Measurements from ENCODE around the gene DCAF16.
"Not testable (repeated sequence)": the region's sequence is repeated elsewhere in the genome, so short reads cannot be mapped to it uniquely, and the experiment has no call there.

The DCAF16 gene

GRCh38 chr4:17810260-17811077, at the start of gene DCAF16, which contains the start of gene NCAPG:
TSS of gene DCAF16 (minus strand) at chr4:17810757. CDS start at chr4:17804141, 6,616 bp downstream.
TSS of gene NCAPG (plus strand) at chr4:17810979. CDS start at chr4:17811078, 99 bp downstream.
- peak; percentile 99 for DNase-seq (ENCODE audit: low read depth)

- no peak for DNase-seq (ENCODE audit: low read depth)
These were observed 49.3 kb upstream of the DCAF16 start for GRCh38 chr4:17859793-17860406.

DNA sequence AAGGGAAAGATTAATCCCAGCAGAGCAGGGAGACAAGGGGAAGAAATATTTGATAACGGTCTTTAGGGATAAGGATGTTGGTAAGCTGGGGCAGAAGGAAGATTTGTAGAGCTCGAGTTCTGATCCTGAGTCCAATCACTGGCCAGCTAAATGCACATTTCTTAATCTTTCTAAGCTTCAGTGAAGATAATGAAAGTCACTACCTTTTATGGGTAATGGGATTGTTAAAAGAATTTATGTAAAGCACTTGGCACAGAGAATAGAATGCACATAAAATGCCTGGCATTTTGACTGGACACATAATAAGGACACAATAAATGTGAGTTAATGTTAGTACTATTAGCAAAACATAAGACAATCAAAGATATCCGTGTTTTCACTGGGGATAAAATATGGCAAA, 43.5 kb upstream of the DCAF16 start:
- no peak for DNase-seq (ENCODE audit: low read depth)

- DNase-seq (ENCODE audit: low read depth), result no peak
These were observed 41.4 kb upstream of the DCAF16 start for GRCh38 chr4:17851959-17852358.

DNA sequence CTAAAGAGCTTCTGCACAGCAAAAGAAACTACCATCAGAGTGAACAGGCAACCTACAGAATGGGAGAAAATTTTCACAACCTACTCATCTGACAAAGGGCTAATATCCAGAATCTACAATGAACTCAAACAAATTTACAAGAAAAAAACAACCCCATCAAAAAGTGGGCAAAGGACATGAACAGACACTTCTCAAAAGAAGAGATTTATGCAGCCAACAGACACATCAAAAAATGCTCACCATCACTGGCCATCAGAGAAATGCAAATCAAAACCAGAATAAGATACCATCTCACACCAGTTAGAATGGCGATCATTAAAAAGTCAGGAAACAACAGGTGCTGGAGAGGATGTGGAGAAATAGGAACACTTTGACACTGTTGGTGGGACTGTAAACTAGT, 39.7 kb upstream of the DCAF16 start:
- not testable (repeated sequence) for DNase-seq (ENCODE audit: low read depth)

- DNase-seq (ENCODE audit: low read depth), result no peak
These were observed 35.7 kb upstream of the DCAF16 start for GRCh38 chr4:17846266-17846665.

DNA sequence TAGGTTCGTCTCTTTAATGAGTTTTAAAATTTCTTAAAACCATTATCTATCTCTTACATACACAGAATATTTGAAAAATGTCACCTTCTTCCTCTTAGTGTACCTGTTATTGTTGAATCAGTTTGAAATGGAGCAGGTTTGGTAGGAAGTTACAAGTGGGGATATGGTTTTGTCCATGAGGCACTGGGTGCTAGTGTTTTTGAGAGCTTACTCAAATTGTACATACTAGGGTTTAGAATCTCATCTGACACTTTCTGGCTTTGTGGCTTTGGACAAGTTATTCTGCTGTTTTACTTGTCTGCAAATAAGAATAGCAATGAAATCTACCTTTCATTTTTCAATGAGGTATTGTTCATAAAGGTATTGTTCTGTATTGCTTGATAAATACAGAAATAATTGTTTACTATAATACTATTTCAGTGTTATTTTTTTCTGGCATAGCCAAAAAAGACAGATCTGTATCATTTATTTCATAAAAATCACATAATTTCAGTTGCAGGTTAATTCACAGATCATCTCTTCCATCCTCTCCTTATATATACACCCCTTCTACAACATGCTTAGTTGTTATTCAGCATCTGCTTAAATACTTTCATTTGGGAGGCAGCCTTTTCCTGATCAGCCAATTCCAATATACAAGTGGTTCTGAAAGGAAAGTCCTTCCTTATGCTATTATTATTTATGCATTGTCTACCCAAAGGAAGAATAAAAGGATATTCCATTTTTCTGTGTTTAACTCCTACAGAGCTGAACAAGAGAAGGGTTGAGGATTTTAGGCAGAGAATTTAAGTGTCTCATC, 13.5 kb upstream of the DCAF16 start:
- no peak for DNase-seq (ENCODE audit: low read depth)

DNA sequence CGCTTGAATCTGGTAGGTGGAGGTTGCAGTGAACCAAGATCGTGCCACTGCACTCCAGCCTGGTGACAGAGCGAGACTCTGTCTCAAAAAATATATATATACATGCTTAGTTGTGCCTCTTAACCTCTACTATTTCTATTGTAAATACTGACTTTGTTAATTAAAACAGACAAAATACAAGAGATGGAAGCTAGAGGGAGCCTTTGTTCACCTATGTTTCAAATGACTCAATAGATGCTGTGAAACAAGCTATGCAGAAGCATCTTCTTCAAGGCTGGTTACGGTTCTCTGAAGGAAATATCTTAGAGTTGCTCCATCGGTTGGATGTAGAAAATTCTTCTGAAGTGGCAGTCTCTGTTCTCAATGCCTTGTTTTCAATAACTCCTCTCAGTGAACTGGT, 6.5 kb upstream of the DCAF16 start:
- peak; percentile 81 for DNase-seq (ENCODE audit: low read depth)

DNA sequence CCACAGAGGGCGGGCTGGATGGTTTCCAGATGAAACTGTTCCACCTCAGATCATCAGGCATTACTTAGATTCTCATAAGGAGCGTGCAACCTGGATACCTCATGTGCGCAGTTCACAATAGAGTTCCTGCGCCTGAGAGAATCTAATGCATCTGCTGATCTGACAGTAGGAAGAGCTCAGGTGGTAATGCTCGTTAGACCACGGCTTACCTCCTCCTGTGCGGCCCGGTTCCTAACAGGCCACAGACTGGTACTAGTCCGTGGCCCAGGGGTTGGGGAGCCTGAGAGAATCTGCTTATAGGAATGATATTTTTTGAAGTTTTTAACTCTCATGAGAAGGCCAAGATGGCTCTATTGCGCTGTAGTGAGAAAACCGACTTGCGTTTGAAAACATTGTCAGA, 5.6 kb upstream of the DCAF16 start:
- no peak for DNase-seq (ENCODE audit: low read depth)

DNA sequence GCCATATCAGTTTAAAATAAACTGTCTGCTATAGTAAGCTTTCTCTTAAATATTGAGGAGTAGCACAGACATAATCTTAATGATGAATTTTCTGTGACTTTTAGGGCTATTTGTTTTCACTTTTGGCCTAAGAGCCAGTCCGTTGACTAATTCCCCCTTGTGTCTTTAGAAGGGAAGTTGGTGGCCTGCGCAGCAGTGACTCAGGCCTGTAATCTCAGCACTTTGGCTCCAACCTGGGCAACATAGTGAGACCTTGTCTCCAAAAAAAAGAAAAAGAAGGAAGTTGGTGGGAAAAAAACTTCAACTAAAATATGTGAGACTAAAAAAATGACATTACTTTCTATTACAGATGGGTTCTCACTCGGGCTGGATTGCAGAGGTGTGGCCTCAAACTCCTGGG, 3.6 kb upstream of the DCAF16 start:
- DNase-seq (ENCODE audit: low read depth), result peak; percentile 44

GRCh38 chr4:17812801-17813200, 2.2 kb upstream of the DCAF16 start:
- peak; percentile 4 for DNase-seq (ENCODE audit: low read depth)

DNA sequence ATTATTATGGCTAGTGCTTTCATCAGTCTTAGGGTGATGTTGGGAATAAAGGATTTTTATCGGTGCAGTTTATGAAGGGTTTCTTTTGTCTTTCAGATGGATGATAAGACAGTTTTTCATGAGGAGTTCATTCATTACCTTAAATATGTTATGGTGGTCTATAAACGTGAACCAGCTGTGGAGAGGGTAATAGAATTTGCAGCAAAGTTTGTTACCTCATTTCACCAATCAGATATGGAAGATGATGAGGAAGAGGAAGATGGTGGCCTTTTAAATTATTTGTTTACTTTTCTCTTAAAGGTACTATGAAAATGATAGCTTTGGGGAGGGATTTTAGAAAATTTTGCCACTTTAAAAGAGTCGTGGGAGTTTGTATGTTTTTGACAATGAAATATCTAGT, 1.6 kb upstream of the DCAF16 start:
- no peak for DNase-seq (ENCODE audit: low read depth)

DNA sequence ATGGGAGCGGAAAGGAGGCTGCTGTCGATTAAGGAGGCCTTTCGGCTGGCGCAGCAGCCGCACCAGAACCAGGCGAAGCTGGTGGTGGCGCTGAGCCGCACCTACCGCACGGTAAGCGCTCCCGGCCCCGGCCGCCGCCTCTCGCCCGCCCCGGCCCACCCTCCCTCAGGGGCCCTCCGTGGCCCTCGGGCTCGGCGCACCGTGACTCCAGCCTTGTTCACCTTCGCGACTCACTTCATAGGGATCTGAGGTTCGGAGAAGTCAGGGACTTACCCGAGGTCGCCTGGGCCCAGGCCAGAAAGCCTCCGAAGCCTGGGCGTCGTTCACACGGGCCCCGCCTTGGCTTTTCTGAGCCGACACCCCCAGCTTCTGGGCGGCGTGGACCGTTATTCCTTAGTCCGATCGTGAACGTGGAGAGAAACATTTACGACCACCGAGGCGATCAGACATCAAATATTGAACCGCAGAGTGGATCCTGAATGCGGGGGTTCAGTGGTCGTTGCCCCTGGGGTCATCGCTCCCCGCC, 584 bp upstream of the DCAF16 start:
- no peak for DNase-seq (ENCODE audit: low read depth)

GRCh38 chr4:17809667-17810066, 890 bp downstream of the DCAF16 start:
- no peak for DNase-seq (ENCODE audit: low read depth)

DNA sequence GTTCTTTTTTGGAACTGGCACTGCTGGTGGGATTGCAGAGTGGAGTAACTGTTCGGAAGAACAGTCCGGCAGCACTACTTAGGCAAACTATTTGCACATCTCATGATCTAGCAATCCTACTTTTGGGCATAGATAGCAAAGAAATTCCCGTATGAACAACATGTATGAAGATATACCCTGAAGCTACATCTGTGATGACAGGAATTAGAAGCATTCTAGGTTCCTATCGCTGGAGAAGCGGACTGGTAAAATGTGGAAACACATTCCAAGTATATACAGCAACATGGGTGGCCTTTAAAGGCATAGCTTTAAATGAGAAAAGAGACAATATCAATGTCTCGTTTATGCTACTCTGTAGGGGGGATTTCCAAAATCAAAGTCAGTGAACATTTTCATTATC, 3.1 kb downstream of the DCAF16 start:
- DNase-seq (ENCODE audit: low read depth), result peak; percentile 33

GRCh38 chr4:17805580-17806155, 4.9 kb downstream of the DCAF16 start:
- no peak for DNase-seq (ENCODE audit: low read depth)

- DNase-seq (ENCODE audit: low read depth), result no peak
These were observed 12.7 kb downstream of the DCAF16 start for GRCh38 chr4:17797808-17798207.

- no peak for DNase-seq (ENCODE audit: low read depth)
These were observed 15.8 kb downstream of the DCAF16 start for GRCh38 chr4:17794730-17795129.

DNA sequence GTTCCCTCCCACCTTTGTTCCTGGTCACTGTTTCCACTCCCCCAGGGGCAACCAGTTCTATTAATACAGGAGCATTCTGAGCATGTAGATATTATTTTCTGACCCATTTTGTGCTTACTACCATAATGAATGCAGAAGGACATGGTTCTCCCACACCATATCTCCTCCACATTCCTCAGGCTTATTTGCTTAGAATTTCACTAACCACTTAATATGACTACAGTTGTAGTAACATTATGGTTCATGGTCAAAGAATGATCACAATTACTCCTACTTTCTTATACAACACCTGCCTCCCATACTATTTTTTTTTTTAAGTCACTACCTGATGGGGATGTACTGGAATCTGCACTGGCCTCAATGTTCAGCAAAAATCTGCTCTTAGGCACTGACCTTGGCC, 21.6 kb downstream of the DCAF16 start:
- DNase-seq (ENCODE audit: low read depth), result no peak

- DNase-seq (ENCODE audit: low read depth), result peak; percentile 11
These were observed 23.2 kb downstream of the DCAF16 start for GRCh38 chr4:17787315-17787714.

GRCh38 chr4:17786567-17786966, 24.0 kb downstream of the DCAF16 start:
- DNase-seq (ENCODE audit: low read depth), result no peak

DNA sequence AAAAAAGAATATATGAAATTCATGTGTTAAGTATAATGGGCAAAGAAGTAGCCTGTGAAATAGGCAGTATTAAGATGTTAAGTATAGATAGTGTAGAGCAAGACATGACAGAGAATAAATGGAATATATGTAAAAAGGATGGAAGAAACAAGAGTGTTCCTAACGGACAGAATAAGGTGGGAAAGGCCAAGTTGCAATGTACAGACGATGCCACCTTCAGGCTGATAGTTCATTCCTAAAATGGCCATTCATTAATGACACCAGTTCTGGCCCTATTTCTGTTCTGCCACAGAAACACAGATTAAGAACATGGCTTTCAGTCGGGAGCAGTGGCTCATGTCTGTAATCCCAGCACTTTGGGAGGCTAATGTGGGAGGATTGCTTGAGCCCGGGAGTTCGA, 24.7 kb downstream of the DCAF16 start:
- DNase-seq (ENCODE audit: low read depth), result no peak
